Neuronal stem cell (in vitro differentiated cells): ENCODE measurements around the gene GNG12.

Experiments
- DNase-seq: peaks from one replicate; pipeline ENCODE4 v3.0.0-alpha.2; 2013; ENCODE audit warnings: low spot score
- H2AFZ ChIP-seq: one replicate; pipeline ENCODE4 v1.6.1; 2013; ENCODE audit warnings: mild to moderate bottlenecking, low read length, inconsistent platforms
- H2AK5ac ChIP-seq: 2 replicates; pipeline ENCODE4 v1.6.1; 2013; ENCODE audit warnings: low read depth, mild to moderate bottlenecking, inconsistent platforms, low read length, moderate library complexity, mixed read lengths
- H2BK120ac ChIP-seq: 2 replicates; pipeline ENCODE4 v1.6.1; 2013; ENCODE audit warnings: low read depth, mild to moderate bottlenecking, inconsistent platforms, low read length, moderate library complexity, mixed read lengths
- H2BK12ac ChIP-seq: one replicate; pipeline ENCODE4 v1.6.1; 2013; ENCODE audit warnings: low read length, inconsistent platforms
- H2BK15ac ChIP-seq: 2 replicates; pipeline ENCODE4 v1.6.1; 2013; ENCODE audit warnings: mild to moderate bottlenecking, low read length, inconsistent platforms, mixed read lengths
- H2BK5ac ChIP-seq: one replicate; pipeline ENCODE4 v1.6.1; 2013; ENCODE audit warnings: inconsistent platforms, mild to moderate bottlenecking, low read length, moderate library complexity
- H3K14ac ChIP-seq: one replicate; pipeline ENCODE4 v1.6.1; 2013; ENCODE audit warnings: low read length, inconsistent platforms
- H3K18ac ChIP-seq: 2 replicates; pipeline ENCODE4 v1.6.1; 2013; ENCODE audit warnings: low read length, inconsistent platforms
- H3K23ac ChIP-seq: 2 replicates; pipeline ENCODE4 v1.6.1; 2013; ENCODE audit warnings: low read depth, mild to moderate bottlenecking, mixed read lengths, low read length, inconsistent platforms; ENCODE audit not compliant: poor library complexity
- H3K27ac ChIP-seq: replicated peaks from 3 replicates; pipeline ENCODE4 v1.5.1; 2013; ENCODE audit warnings: low read length, inconsistent platforms
- H3K27me3 ChIP-seq, 3 experiments: 2 replicates each; pipeline ENCODE4 v1.6.1; 2013; ENCODE audit warnings: low read length in 3 of 3, mild to moderate bottlenecking in 2 of 3, inconsistent platforms in 1 of 3, low read depth in 1 of 3, mixed read lengths in 1 of 3, moderate library complexity in 1 of 3; ENCODE audit not compliant: control insufficient read depth in 3 of 3, insufficient read depth in 3 of 3
- H3K36me3 ChIP-seq, 2 donors: replicated peaks in 1 of 2; 2 replicates each; pipeline ENCODE4 v1.6.1; 2013; ENCODE audit warnings: low read length in 2 of 2; ENCODE audit not compliant: control insufficient read depth in 2 of 2, insufficient read depth in 2 of 2
- H3K4ac ChIP-seq: 2 replicates; pipeline ENCODE4 v1.6.1; 2013; ENCODE audit warnings: inconsistent platforms, mild to moderate bottlenecking, low read length, moderate library complexity
- H3K4me1 ChIP-seq, 2 donors: 1 replicate in 1 of 2; 2 replicates in 1 of 2; pipeline ENCODE4 v1.6.1; 2013; ENCODE audit warnings: low read length in 2 of 2, low read depth in 1 of 2; ENCODE audit not compliant: control insufficient read depth in 2 of 2, insufficient read depth in 1 of 2
- H3K4me2 ChIP-seq: one replicate; pipeline ENCODE4 v1.6.1; 2013; ENCODE audit warnings: mild to moderate bottlenecking, low read length, inconsistent platforms; ENCODE audit not compliant: insufficient read depth, poor library complexity, severe bottlenecking
- H3K4me3 ChIP-seq, 2 donors: 2 replicates each; pipeline ENCODE4 v1.5.1; 2013; ENCODE audit warnings: low read length in 2 of 2, mild to moderate bottlenecking in 2 of 2, inconsistent platforms in 1 of 2, moderate library complexity in 1 of 2
- H3K79me1 ChIP-seq: one replicate; pipeline ENCODE4 v1.6.1; 2013; ENCODE audit warnings: low read depth, mild to moderate bottlenecking, inconsistent platforms, low read length, moderate library complexity
- H3K9ac ChIP-seq: one replicate; pipeline ENCODE4 v1.6.1; 2013; ENCODE audit warnings: mild to moderate bottlenecking, low read depth, low read length, inconsistent platforms; ENCODE audit not compliant: poor library complexity
- H3K9me3 ChIP-seq, 2 donors: replicated peaks in 1 of 2; 2 replicates each; pipeline versions ENCODE3 to v1.6.1; 2013; ENCODE audit warnings: low read length in 2 of 2, mild to moderate bottlenecking in 2 of 2, inconsistent platforms in 1 of 2, low read depth in 1 of 2, mixed read lengths in 1 of 2, moderate library complexity in 1 of 2; ENCODE audit not compliant: control insufficient read depth in 2 of 2, insufficient read depth in 1 of 2
- H4K8ac ChIP-seq: one replicate; pipeline ENCODE4 v1.6.1; 2013; ENCODE audit warnings: low read depth, mild to moderate bottlenecking, inconsistent platforms, low read length, moderate library complexity
- H4K91ac ChIP-seq: one replicate; pipeline ENCODE4 v1.6.1; 2013; ENCODE audit warnings: low read length, low read depth, mild to moderate bottlenecking, inconsistent platforms; ENCODE audit not compliant: poor library complexity
- WGBS, 2 donors: extraction: QIAGEN DNeasy Blood & Tissue Kit; methylation state at CpG; one replicate each; pipeline ENCODE4 v1.1.7; 2013; ENCODE audit warnings: missing lambda C conversion rate in 2 of 2, mixed read lengths in 1 of 2; ENCODE audit not compliant: insufficient read length in 2 of 2, insufficient replicate concordance in 1 of 2; ENCODE audit errors: extremely low coverage in 2 of 2; 5-methylcytosine and 5-hydroxymethylcytosine counted together

Gene GNG12

DNA sequence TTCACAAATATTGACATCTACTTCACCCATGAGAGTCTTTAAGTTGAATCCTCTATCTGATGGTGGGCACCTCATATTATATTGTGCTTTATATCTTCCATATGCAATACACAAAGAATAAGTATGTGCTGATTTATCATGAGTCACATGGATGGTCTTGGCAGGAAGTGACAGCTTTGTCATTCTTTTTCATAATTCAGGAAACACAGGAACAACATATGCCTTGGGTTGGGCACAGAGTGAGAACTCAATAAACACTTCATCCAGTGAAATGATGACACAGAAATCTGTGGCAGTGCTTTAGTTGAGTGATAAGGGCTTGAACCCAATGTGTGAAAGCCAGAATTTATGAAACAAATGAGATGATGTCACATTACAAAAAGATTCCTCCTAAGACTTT lies 107.0 kb downstream of the GNG12 start:
- H3K4me3 ChIP-seq, result no peak overlapping the region
- H3K9ac ChIP-seq, result no peak overlapping the region
- no peak overlapping the region for H2BK120ac ChIP-seq
- H3K9me3 ChIP-seq, result no peaks in the 10 kb centered on the region
- no peak overlapping the region for H3K4ac ChIP-seq
- H2BK15ac ChIP-seq, result no peak overlapping the region
- no peaks in the 10 kb centered on the region for H3K79me1 ChIP-seq
- DNase-seq, result no peak
- no peak overlapping the region for H2AK5ac ChIP-seq
- H3K27ac ChIP-seq, result no peak overlapping the region
- no peak overlapping the region for H4K91ac ChIP-seq
- H2AFZ ChIP-seq, result no peak overlapping the region
- H4K8ac ChIP-seq, result no peak overlapping the region
- H3K4me1 ChIP-seq, result peaks cover 3 to 4% of the 10 kb centered on the region in 2 donors
- H3K18ac ChIP-seq, result no peak overlapping the region
- H3K23ac ChIP-seq, result no peak overlapping the region
- H3K4me2 ChIP-seq, result no peak overlapping the region
- H3K27me3 ChIP-seq, result no peaks in the 10 kb centered on the region
- H3K14ac ChIP-seq, result no peak overlapping the region
- H2BK5ac ChIP-seq, result no peak overlapping the region
- no peak overlapping the region for H2BK12ac ChIP-seq
- no peaks in the 10 kb centered on the region for H3K36me3 ChIP-seq

- no peak overlapping the region for H3K4ac ChIP-seq
- H3K4me1 ChIP-seq, result peaks cover 0 to 4% of the 10 kb centered on the region in 2 donors
- no peaks in the 10 kb centered on the region for H3K36me3 ChIP-seq
- H2BK12ac ChIP-seq, result no peak overlapping the region
- H3K4me3 ChIP-seq, result no peak overlapping the region
- H3K18ac ChIP-seq, result no peak overlapping the region
- H3K27ac ChIP-seq, result no peak overlapping the region
- no peak overlapping the region for H2AFZ ChIP-seq
- H2BK120ac ChIP-seq, result no peak overlapping the region
- no peaks in the 10 kb centered on the region for H3K27me3 ChIP-seq
- no peak overlapping the region for H3K23ac ChIP-seq
- no peak overlapping the region for H3K14ac ChIP-seq
- no peak overlapping the region for H2AK5ac ChIP-seq
- WGBS, 2 donors, result 80% methylated on average over 1 of the region's 3 CpGs; no CpG with 5 or more reads in 1 of the 2 donors
- DNase-seq, result no peak
- H4K8ac ChIP-seq, result no peak overlapping the region
- H2BK5ac ChIP-seq, result no peak overlapping the region
- no peaks in the 10 kb centered on the region for H3K79me1 ChIP-seq
- no peak overlapping the region for H3K9ac ChIP-seq
- no peak overlapping the region for H3K4me2 ChIP-seq
- no peaks in the 10 kb centered on the region for H3K9me3 ChIP-seq
- H2BK15ac ChIP-seq, result no peak overlapping the region
- no peak overlapping the region for H4K91ac ChIP-seq
These were observed 108.2 kb downstream of the GNG12 start for GRCh38 chr1:67724928-67725560.

- Histone ChIP-seq H3K9me3 (no peaks in the 10 kb centered on the region), H3K18ac (no peak overlapping the region), H3K14ac (no peak overlapping the region), H3K23ac (no peak overlapping the region), H3K27me3 (no peaks in the 10 kb centered on the region), H3K27ac (no peak overlapping the region), H4K91ac (no peak overlapping the region), H3K9ac (no peak overlapping the region), H4K8ac (no peak overlapping the region), H2AK5ac (no peak overlapping the region), H3K4me1 (peaks cover 0 to 5% of the 10 kb centered on the region in 2 donors), H2BK15ac (no peak overlapping the region), H2AFZ (no peak overlapping the region), H3K4me2 (no peak overlapping the region), H3K79me1 (no peaks in the 10 kb centered on the region), H2BK12ac (no peak overlapping the region), H3K36me3 (no peaks in the 10 kb centered on the region), H3K4me3 (no peak overlapping the region), H2BK5ac (no peak overlapping the region), H3K4ac (no peak overlapping the region), H2BK120ac (no peak overlapping the region)
- DNase-seq, result no peak
- WGBS, 2 donors, result no CpG with 5 or more reads among the region's 2 CpGs
These were observed 109.6 kb downstream of the GNG12 start for GRCh38 chr1:67723620-67724019.

DNA sequence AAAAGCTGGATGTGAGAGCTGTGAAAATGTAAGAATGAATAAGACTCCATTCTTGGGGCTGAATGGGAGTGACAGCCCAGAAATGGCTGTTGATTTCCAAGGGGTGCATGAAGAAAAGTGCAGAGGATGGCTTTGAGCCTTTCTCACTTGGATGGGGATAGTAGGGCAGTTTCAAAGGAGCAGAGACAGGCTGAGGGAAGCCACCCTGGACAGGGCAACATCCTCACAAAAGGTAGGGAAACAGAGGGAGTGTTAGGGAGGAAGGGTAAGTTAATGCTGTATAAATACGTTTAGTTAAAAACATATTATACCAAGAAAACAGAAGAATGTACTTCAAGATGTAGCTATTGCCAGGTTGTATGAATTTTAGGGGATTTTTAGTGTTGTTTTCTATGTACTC lies 110.1 kb downstream of the GNG12 start:
- H2BK12ac ChIP-seq, result no peak overlapping the region
- no peaks in the 10 kb centered on the region for H3K79me1 ChIP-seq
- no peaks in the 10 kb centered on the region for H3K36me3 ChIP-seq
- no peak overlapping the region for H2BK5ac ChIP-seq
- no peak overlapping the region for H3K4me2 ChIP-seq
- H2BK15ac ChIP-seq, result no peak overlapping the region
- H3K9ac ChIP-seq, result no peak overlapping the region
- H3K27ac ChIP-seq, result no peak overlapping the region
- H2AK5ac ChIP-seq, result no peak overlapping the region
- WGBS, 2 donors, result no CpG with 5 or more reads among the region's 1 CpG
- H4K91ac ChIP-seq, result no peak overlapping the region
- H2AFZ ChIP-seq, result no peak overlapping the region
- peaks cover 0 to 5% of the 10 kb centered on the region in 2 donors for H3K4me1 ChIP-seq
- DNase-seq, result no peak
- H3K23ac ChIP-seq, result no peak overlapping the region
- no peaks in the 10 kb centered on the region for H3K9me3 ChIP-seq
- no peak overlapping the region for H4K8ac ChIP-seq
- H3K14ac ChIP-seq, result no peak overlapping the region
- no peak overlapping the region for H3K4me3 ChIP-seq
- H3K18ac ChIP-seq, result no peak overlapping the region
- H2BK120ac ChIP-seq, result no peak overlapping the region
- no peaks in the 10 kb centered on the region for H3K27me3 ChIP-seq
- no peak overlapping the region for H3K4ac ChIP-seq
